ENCODE results near the gene ZNF710. TPM values are rescaled to one million over a fixed set of nuclear protein-coding genes. Genes with fewer than 3 reads are reported as not detected.

Gene ZNF710
- polyA plus RNA-seq, 1 of the 3 experiments (the other 2 are of a cell fraction), result 2.7 TPM

- TF ChIP-seq ZBTB33 (IDR thresholded peaks at IDR 0.05; ENCODE audit: borderline replicate concordance, low read depth), result no peak
These were observed 24.4 kb downstream of the ZNF710 start (continued) for GRCh38 chr15:90025489-90026033.

GRCh38 chr15:90028376-90028944, 27.3 kb downstream of the ZNF710 start:
- no peaks in the 10 kb centered on the region for H3K27me3 ChIP-seq (ENCODE audit: insufficient read depth)
- H3K27ac ChIP-seq (ENCODE audit: low read depth in 2 of 2, low read length in 1 of 2), result no peak overlapping the region
- H3K36me3 ChIP-seq (replicated peaks in 1 of 2; ENCODE audit: control insufficient read depth in 1 of 2, insufficient read depth in 2 of 2, low read length in 1 of 2), result peaks cover 0 to 5% of the 10 kb centered on the region in 2 experiments
- H3K9me2 ChIP-seq, result no peaks in the 10 kb centered on the region
- 90% methylated on average over 5 of the region's 5 CpGs for WGBS (ENCODE audit: low lambda C conversion rate)
- H3K9ac ChIP-seq, result no peak overlapping the region
- no peaks in the 10 kb centered on the region; the same call in 1 of the 2 replicates for H3K79me2 ChIP-seq (ENCODE audit: insufficient read depth)
- TF ChIP-seq USF2 (IDR thresholded peaks at IDR 0.05; ENCODE audit: borderline replicate concordance, low read depth, low read length) (no peak), CTCF (IDR thresholded peaks at IDR 0.05) (no peak), TCF12 (IDR thresholded peaks at IDR 0.05) (no peak), GABPA (IDR thresholded peaks at IDR 0.05; ENCODE audit: low read depth) (no peak), FOXM1 (IDR thresholded peaks at IDR 0.05; ENCODE audit: low read depth) (no peak), REST (IDR thresholded peaks at IDR 0.05; ENCODE audit: low read depth, low read length) (no peak), IRF3 (IDR thresholded peaks at IDR 0.05; ENCODE audit: low read depth, low read length) (no peak), MAX (IDR thresholded peaks at IDR 0.05; ENCODE audit: low read depth) (no peak), USF1 (IDR thresholded peaks at IDR 0.05; ENCODE audit: borderline replicate concordance, low read depth) (no peak), RAD21 (IDR thresholded peaks at IDR 0.05; ENCODE audit: low read length) (no peak), SIN3A (IDR thresholded peaks at IDR 0.05; ENCODE audit: borderline replicate concordance, low read depth, low read length) (no peak), MEF2A (IDR thresholded peaks at IDR 0.05; ENCODE audit: borderline replicate concordance, low read depth) (no peak), RXRA (IDR thresholded peaks at IDR 0.05; ENCODE audit: borderline replicate concordance, low read depth) (no peak), CHD2 (IDR thresholded peaks at IDR 0.05; ENCODE audit: low read length, partially characterized antibody) (no peak), GATA2 (CRISPR knock-in tag; IDR thresholded peaks at IDR 0.05) (no peak), JUND (IDR thresholded peaks at IDR 0.05) (no peak), RCOR1 (IDR thresholded peaks at IDR 0.05; ENCODE audit: low read length) (no peak), PBX3 (IDR thresholded peaks at IDR 0.05) (no peak)
- H3K4me1 ChIP-seq (ENCODE audit: control insufficient read depth in 1 of 2, insufficient read depth in 2 of 2, low read depth in 1 of 2, low read length in 1 of 2), result peaks cover 0 to 6% of the 10 kb centered on the region in 2 experiments; a peak in 2 of 4 replicates
- H4K20me1 ChIP-seq (ENCODE audit: insufficient read depth), result no peaks in the 10 kb centered on the region
- H2AFZ ChIP-seq (ENCODE audit: low read depth), result no peak overlapping the region
- H3K4me2 ChIP-seq, result no peak overlapping the region
- ChIA-PET CTCF (interaction anchor here (0.9 to 1.0 kb wide), 2 partner anchors 9 to 57 kb away, joined by 3 read pairs; no protein-coding TSS in a partner anchor), POLR2A (no interaction called here)
- no peaks in the 10 kb centered on the region for H3K9me3 ChIP-seq
- no peak for DNase-seq
- no peaks in the 10 kb centered on the region for H3F3A ChIP-seq (replicated peaks; ENCODE audit: insufficient read depth)
- no peak overlapping the region for H3K4me3 ChIP-seq (ENCODE audit: low read depth in 2 of 2, low read length in 1 of 2)
